Astrocyte (in vitro differentiated cells and primary cell): ENCODE results near the gene DPP4. TPM values are rescaled to one million over a fixed set of nuclear protein-coding genes. Genes with fewer than 3 reads are reported as not detected.

ENCODE experiments used
- DNase-seq: peaks from one replicate; pipeline ENCODE4 v3.0.0-alpha.2; 2010; ENCODE audit warnings: low read depth
- FAIRE-seq: peaks from 2 replicates; lab custom pipeline; 2011; peaks lifted over from hg19 to GRCh38; lab: Jason Lieb, UNC
- H2AFZ ChIP-seq: 2 replicates; pipeline ENCODE4 v1.6.0; 2012; ENCODE audit warnings: low read depth, low read length, inconsistent platforms
- H3K27ac ChIP-seq: 2 replicates; pipeline ENCODE4 v1.5.1; 2011; ENCODE audit warnings: low read depth, low read length, inconsistent platforms
- H3K27me3 ChIP-seq: 2 replicates; pipeline ENCODE4 v1.6.0; 2011; ENCODE audit warnings: low read length, inconsistent platforms; ENCODE audit not compliant: insufficient read depth
- H3K36me3 ChIP-seq: 2 replicates; pipeline ENCODE4 v1.5.1; 2011; ENCODE audit warnings: low read length, inconsistent platforms; ENCODE audit not compliant: insufficient read depth
- H3K4me1 ChIP-seq: 2 replicates; pipeline ENCODE4 v1.5.1; 2011; ENCODE audit warnings: low read length, inconsistent platforms; ENCODE audit not compliant: insufficient read depth
- H3K4me2 ChIP-seq: 2 replicates; pipeline ENCODE4 v1.6.0; 2012; ENCODE audit warnings: low read length, inconsistent platforms
- H3K4me3 ChIP-seq: 2 replicates; pipeline ENCODE4 v1.5.1; 2011; ENCODE audit warnings: low read depth, mild to moderate bottlenecking, low read length, inconsistent platforms; ENCODE audit not compliant: insufficient read depth
- H3K79me2 ChIP-seq: 2 replicates; pipeline ENCODE4 v1.6.0; 2012; ENCODE audit warnings: mild to moderate bottlenecking, low read length, inconsistent platforms; ENCODE audit not compliant: insufficient read depth
- H3K9ac ChIP-seq: 2 replicates; pipeline ENCODE4 v1.6.0; 2012; ENCODE audit warnings: mild to moderate bottlenecking, low read length, inconsistent platforms
- H3K9me3 ChIP-seq: 2 replicates; pipeline ENCODE4 v1.5.1; 2012; ENCODE audit warnings: low read depth, mild to moderate bottlenecking, low read length, inconsistent platforms; ENCODE audit not compliant: insufficient read depth
- H4K20me1 ChIP-seq: 2 replicates; pipeline ENCODE4 v1.6.0; 2012; ENCODE audit warnings: low read length, inconsistent platforms; ENCODE audit not compliant: insufficient read depth
- H3K27ac Mint-ChIP-seq: one replicate; pipeline ENCODE4 v1.8.0; 2021; ENCODE audit warnings: mild to moderate bottlenecking, mixed read lengths; ENCODE audit not compliant: unreplicated experiment
- H3K27me3 Mint-ChIP-seq: one replicate; pipeline ENCODE4 v1.8.0; 2021; ENCODE audit warnings: low read depth, mixed read lengths; ENCODE audit not compliant: unreplicated experiment
- H3K36me3 Mint-ChIP-seq: one replicate; pipeline ENCODE4 v1.8.0; 2021; ENCODE audit warnings: low read depth, mixed read lengths; ENCODE audit not compliant: unreplicated experiment
- H3K4me1 Mint-ChIP-seq: one replicate; pipeline ENCODE4 v1.8.0; 2021; ENCODE audit warnings: low read depth, mixed read lengths; ENCODE audit not compliant: unreplicated experiment
- H3K4me3 Mint-ChIP-seq: one replicate; pipeline ENCODE4 v1.8.0; 2021; ENCODE audit warnings: mild to moderate bottlenecking, moderate library complexity, mixed read lengths; ENCODE audit not compliant: unreplicated experiment
- H3K9me3 Mint-ChIP-seq: one replicate; pipeline ENCODE4 v1.8.0; 2021; ENCODE audit warnings: mild to moderate bottlenecking, mixed read lengths; ENCODE audit not compliant: unreplicated experiment
- EZH2 ChIP-seq: IDR thresholded peaks from 2 replicates; pipeline ENCODE4 v1.6.1; 2012; ENCODE audit warnings: mild to moderate bottlenecking, low read length, inconsistent platforms; ENCODE audit not compliant: insufficient read depth
- total RNA-seq: library from RNA; stranded (reverse); gene quantifications from 2 replicates; pipeline ENCODE4 v1.2.1, GENCODE V29; 2021
- TF ChIP-seq, protein P1 (sequence below): IDR thresholded peaks from 2 replicates; pipeline ENCODE4 v1.5.1; 2011; ENCODE audit warnings: low read depth, mild to moderate bottlenecking, inconsistent platforms, low read length, moderate library complexity; ENCODE audit not compliant: insufficient read depth

DPP4 gene
- total RNA-seq, 1 donor from 2014 or later: 5.3 TPM

DNA sequence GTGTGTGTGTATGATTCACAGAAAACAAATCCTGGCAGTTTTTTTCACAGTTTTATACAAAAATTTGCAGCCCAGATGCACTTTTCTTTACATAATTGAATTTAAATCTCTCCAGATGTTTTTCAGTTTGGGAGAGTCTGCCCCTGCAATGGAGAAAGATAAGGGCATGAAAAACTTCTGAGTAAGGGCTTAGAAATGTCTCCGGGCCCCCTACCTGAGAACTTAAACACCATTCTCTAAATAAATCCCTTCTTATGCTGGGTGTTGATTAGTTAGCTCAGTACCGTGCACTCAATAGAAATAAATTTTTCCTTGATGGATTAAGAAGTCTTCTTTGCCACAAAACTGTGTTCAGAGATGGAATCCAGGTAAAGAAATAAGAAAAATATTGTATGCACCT is 64.5 kb downstream of the DPP4 start:
- H3K9ac ChIP-seq: no peak overlapping the region
- TF ChIP-seq, protein P1, sequence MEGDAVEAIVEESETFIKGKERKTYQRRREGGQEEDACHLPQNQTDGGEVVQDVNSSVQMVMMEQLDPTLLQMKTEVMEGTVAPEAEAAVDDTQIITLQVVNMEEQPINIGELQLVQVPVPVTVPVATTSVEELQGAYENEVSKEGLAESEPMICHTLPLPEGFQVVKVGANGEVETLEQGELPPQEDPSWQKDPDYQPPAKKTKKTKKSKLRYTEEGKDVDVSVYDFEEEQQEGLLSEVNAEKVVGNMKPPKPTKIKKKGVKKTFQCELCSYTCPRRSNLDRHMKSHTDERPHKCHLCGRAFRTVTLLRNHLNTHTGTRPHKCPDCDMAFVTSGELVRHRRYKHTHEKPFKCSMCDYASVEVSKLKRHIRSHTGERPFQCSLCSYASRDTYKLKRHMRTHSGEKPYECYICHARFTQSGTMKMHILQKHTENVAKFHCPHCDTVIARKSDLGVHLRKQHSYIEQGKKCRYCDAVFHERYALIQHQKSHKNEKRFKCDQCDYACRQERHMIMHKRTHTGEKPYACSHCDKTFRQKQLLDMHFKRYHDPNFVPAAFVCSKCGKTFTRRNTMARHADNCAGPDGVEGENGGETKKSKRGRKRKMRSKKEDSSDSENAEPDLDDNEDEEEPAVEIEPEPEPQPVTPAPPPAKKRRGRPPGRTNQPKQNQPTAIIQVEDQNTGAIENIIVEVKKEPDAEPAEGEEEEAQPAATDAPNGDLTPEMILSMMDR: no peak
- no peak for TF ChIP-seq EZH2
- no peak overlapping the region for H3K27ac Mint-ChIP-seq

DNA sequence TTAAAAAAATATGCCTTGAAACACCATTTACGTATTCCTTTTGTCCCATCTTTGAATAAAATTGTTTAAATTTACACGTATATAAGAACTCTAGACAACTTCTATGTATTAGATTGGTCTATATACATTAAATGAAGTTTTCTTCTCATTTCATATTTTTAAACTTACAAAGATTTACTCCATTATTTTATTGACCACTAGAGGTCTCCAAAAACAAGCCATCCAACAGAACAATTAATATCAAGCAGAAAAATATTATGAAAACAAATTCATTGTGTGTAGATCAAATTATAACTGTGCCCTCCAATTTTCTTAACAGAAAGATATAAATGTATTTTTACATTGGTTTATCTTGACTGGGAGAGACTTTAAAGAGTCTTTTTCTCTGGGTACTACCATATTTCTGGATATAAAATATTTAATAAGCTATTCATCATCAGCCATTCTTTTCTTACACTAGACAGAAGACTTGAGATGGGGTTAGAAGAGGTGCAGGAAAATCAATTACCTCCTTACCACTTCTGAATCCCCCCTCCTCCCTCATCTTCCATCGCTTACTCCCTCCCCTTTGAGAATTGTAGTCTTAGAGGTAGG is 66.5 kb downstream of the DPP4 start:
- TF ChIP-seq, protein P1: peak; percentile 49
- no peak for TF ChIP-seq EZH2
- H3K4me2 ChIP-seq: no peak overlapping the region
- Mint-ChIP-seq H3K27ac (no peak overlapping the region), H3K9me3 (no peaks in the 10 kb centered on the region), H3K36me3 (no peaks in the 10 kb centered on the region), H3K4me1 (peaks cover 6% of the 10 kb centered on the region), H3K4me3 (no peak overlapping the region), H3K27me3 (no peaks in the 10 kb centered on the region)
- H3K9me3 ChIP-seq: no peaks in the 10 kb centered on the region
- no peak for FAIRE-seq
- no peaks in the 10 kb centered on the region for H3K36me3 ChIP-seq
- no peak overlapping the region for H2AFZ ChIP-seq
- H3K27me3 ChIP-seq: no peaks in the 10 kb centered on the region
- no peak overlapping the region for H3K4me3 ChIP-seq
- H3K4me1 ChIP-seq: no peaks in the 10 kb centered on the region
- H3K9ac ChIP-seq: no peak overlapping the region
- no peaks in the 10 kb centered on the region for H4K20me1 ChIP-seq
- DNase-seq: no peak
- no peaks in the 10 kb centered on the region for H3K79me2 ChIP-seq
- H3K27ac ChIP-seq: no peak overlapping the region

More for the DNA sequence above, 64.5 kb downstream of the DPP4 start:
- Histone ChIP-seq H3K4me1 (no peaks in the 10 kb centered on the region), H2AFZ (no peak overlapping the region), H3K36me3 (no peaks in the 10 kb centered on the region), H3K27ac (no peak overlapping the region), H3K9me3 (no peaks in the 10 kb centered on the region), H3K79me2 (no peaks in the 10 kb centered on the region), H4K20me1 (no peaks in the 10 kb centered on the region), H3K4me2 (no peak overlapping the region), H3K27me3 (no peaks in the 10 kb centered on the region), H3K4me3 (no peak overlapping the region)
- H3K27me3 Mint-ChIP-seq: no peaks in the 10 kb centered on the region
- H3K4me3 Mint-ChIP-seq: no peak overlapping the region
- no peaks in the 10 kb centered on the region for H3K36me3 Mint-ChIP-seq
- no peak for DNase-seq
- FAIRE-seq: no peak
- H3K9me3 Mint-ChIP-seq: no peaks in the 10 kb centered on the region
- H3K4me1 Mint-ChIP-seq: no peaks in the 10 kb centered on the region

DNA sequence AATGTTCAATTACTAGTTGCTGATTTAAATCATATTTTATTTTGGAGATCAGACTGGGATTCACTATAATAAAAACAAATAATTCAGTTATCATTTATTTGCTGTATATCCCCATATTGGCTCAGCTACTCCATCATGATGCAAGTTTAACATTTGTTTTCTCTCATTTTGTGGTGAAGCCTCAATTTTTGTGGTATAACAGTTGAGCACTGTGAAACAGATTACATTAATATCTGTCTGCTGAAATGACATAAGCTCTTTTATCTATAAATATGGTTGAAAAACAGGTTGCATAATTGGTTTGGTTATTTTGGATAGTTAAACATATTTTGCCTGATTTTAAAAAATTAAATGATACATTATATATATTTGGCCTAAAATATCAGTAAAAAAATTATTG is 67.7 kb downstream of the DPP4 start:
- H3K4me2 ChIP-seq: no peak overlapping the region
- H3K9ac ChIP-seq: no peak overlapping the region
- DNase-seq: no peak
- Mint-ChIP-seq H3K4me3 (no peak overlapping the region), H3K27me3 (no peaks in the 10 kb centered on the region), H3K4me1 (peaks cover 8% of the 10 kb centered on the region), H3K27ac (no peak overlapping the region), H3K9me3 (no peaks in the 10 kb centered on the region), H3K36me3 (no peaks in the 10 kb centered on the region)
- TF ChIP-seq, protein P1: no peak
- H3K4me3 ChIP-seq: no peak overlapping the region
- H2AFZ ChIP-seq: no peak overlapping the region
- no peaks in the 10 kb centered on the region for H3K36me3 ChIP-seq
- no peaks in the 10 kb centered on the region for H3K4me1 ChIP-seq
- H3K27ac ChIP-seq: no peak overlapping the region
- H4K20me1 ChIP-seq: no peaks in the 10 kb centered on the region
- no peaks in the 10 kb centered on the region for H3K79me2 ChIP-seq
- H3K27me3 ChIP-seq: no peaks in the 10 kb centered on the region
- FAIRE-seq: no peak
- no peaks in the 10 kb centered on the region for H3K9me3 ChIP-seq
